Measurements from ENCODE around the gene ANGPTL7. TPM values are rescaled to one million over a fixed set of nuclear protein-coding genes. Genes with fewer than 3 reads are reported as not detected.

ANGPTL7 gene
- polyA plus RNA-seq, 2 of the 4 experiments (the other 2 are of a cell fraction): not detected

- FAIRE-seq (no peak), DNase-seq (ENCODE audit: low read depth in 1 of 2, low spot score in 1 of 2) (no peak), ATAC-seq (no peak)
- 82% methylated on average over 6 of the region's 6 CpGs for WGBS (ENCODE audit: missing lambda C conversion rate)
- TF ChIP-seq ZSCAN20 (CRISPR knock-in tag; IDR thresholded peaks at IDR 0.05) (no peak), GATA3 (IDR thresholded peaks at IDR 0.05; ENCODE audit: borderline replicate concordance) (no peak), MAZ (IDR thresholded peaks at IDR 0.05; ENCODE audit: borderline replicate concordance, low read depth, low read length) (no peak), E2F6 (IDR thresholded peaks at IDR 0.05; ENCODE audit: borderline replicate concordance, low read depth) (no peak), NFE2L2 (conservative IDR thresholded peaks at IDR 0.05; ENCODE audit: low read length) (no peak), RARB (CRISPR knock-in tag; IDR thresholded peaks at IDR 0.05) (no peak), KDM1A (IDR thresholded peaks at IDR 0.05; ENCODE audit: low read depth) (no peak), ELK1 (IDR thresholded peaks at IDR 0.05; ENCODE audit: low read depth, low read length) (no peak), TFCP2L1 (CRISPR knock-in tag; IDR thresholded peaks at IDR 0.05) (no peak), REST (IDR thresholded peaks at IDR 0.05) (no peak)
- TF ChIP-seq, protein P1, sequence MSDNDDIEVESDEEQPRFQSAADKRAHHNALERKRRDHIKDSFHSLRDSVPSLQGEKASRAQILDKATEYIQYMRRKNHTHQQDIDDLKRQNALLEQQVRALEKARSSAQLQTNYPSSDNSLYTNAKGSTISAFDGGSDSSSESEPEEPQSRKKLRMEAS (IDR thresholded peaks at IDR 0.05): no peak
- Histone ChIP-seq H3K27ac (no peak overlapping the region), H3K9me3 (no peaks in the 10 kb centered on the region), H3K4me2 (no peak overlapping the region), H3K4me3 (no peak overlapping the region), H3K4me1 (no peaks in the 10 kb centered on the region)
- ChIA-PET POLR2A (interaction anchor here (1.0 kb wide), 1 partner anchor 55 kb away, joined by 3 read pairs; no protein-coding TSS in a partner anchor), CTCF (no interaction called here)
Measured at GRCh38 chr1:11207898-11208611, 18.9 kb downstream of the ANGPTL7 start.

DNA sequence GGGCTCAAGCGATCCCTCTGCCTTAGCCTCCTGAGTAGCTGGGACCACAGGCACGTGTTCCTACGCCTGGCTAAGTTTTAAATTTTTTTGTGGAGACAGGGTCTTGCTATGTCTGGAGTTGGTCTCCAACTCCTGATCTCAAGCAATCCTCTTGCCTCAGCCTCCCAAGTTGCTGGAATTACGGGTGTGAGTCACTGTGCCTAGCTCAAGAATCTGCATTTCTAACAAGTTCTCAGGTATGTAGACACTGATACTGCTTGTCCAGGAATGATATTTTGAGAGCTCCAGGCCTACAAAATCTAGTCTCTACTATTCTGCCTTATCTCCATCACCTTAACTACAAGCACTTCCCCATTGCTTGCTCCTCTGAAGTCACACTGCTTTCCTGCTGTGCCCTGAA lies 22.3 kb downstream of the ANGPTL7 start:
- WGBS (ENCODE audit: missing lambda C conversion rate): 98% methylated on average over 4 of the region's 4 CpGs
- ChIA-PET CTCF (no interaction called here), POLR2A (no interaction called here)
- TF ChIP-seq CBX8 (IDR thresholded peaks at IDR 0.05): no peak
- TF ChIP-seq HEYL (CRISPR knock-in tag; IDR thresholded peaks at IDR 0.05): no peak
- TF ChIP-seq ZNF302 (CRISPR knock-in tag; IDR thresholded peaks at IDR 0.05): no peak
- no peak for TF ChIP-seq FOSB (CRISPR knock-in tag; IDR thresholded peaks at IDR 0.05)
- no peak for TF ChIP-seq REST (IDR thresholded peaks at IDR 0.05)
- TF ChIP-seq MAFK (IDR thresholded peaks at IDR 0.05; ENCODE audit: partially characterized antibody): no peak
- no peak for TF ChIP-seq KDM1A (IDR thresholded peaks at IDR 0.05; ENCODE audit: low read depth)
- TF ChIP-seq POLR2AphosphoS2 (conservative IDR thresholded peaks at IDR 0.05; ENCODE audit: low read length): no peak
- FAIRE-seq (no peak), DNase-seq (ENCODE audit: low read depth in 1 of 2, low spot score in 1 of 2) (no peak), ATAC-seq (no peak)
- Histone ChIP-seq H3K4me3 (no peak overlapping the region), H3K27ac (no peak overlapping the region), H3K4me1 (no peaks in the 10 kb centered on the region), H3K9me3 (no peaks in the 10 kb centered on the region), H3K4me2 (no peak overlapping the region)

Data from A549 (cell line).